Measurements from ENCODE around the gene CLCA2.

GRCh38 chr1:86477256-86477655, 53.3 kb downstream of the CLCA2 start:
- no peak for TF ChIP-seq CTCF (IDR thresholded peaks at IDR 0.05)
- TF ChIP-seq POLR2A (IDR thresholded peaks at IDR 0.05) = no peak

All from esophagus squamous epithelium (tissue), 4 donors.